ENCODE measurements around the gene CPED1. TPM values are rescaled to one million over a fixed set of nuclear protein-coding genes. Genes with fewer than 3 reads are reported as not detected.

Gene CPED1
- total RNA-seq, 1 experiment from 2014 or later = 1.8 TPM

GRCh38 chr7:120959929-120960484, 28.5 kb upstream of the CPED1 start:
- H3K9ac ChIP-seq (ENCODE audit: low read length) = no peak overlapping the region
- H3K9me3 ChIP-seq (ENCODE audit: low read length) = no peaks in the 10 kb centered on the region
- H4K20me1 ChIP-seq (ENCODE audit: low read length) = no peaks in the 10 kb centered on the region
- H3K4me1 ChIP-seq (ENCODE audit: insufficient read depth, low read length) = no peaks in the 10 kb centered on the region
- no peak overlapping the region for H2AFZ ChIP-seq (ENCODE audit: low read length)
- BruUV-seq (replicated peaks) = no TSS peak
- ChIA-PET CTCF (no interaction called here), POLR2A (ENCODE audit: unreplicated experiment) (no interaction called here)
- DNase-seq = no peak
- intact Hi-C loops (cut with micrococcal nuclease) = no loop called here
- no peak overlapping the region for H3K4me3 ChIP-seq (ENCODE audit: low read length)
- peaks cover 15% of the 10 kb centered on the region for H3K36me3 ChIP-seq (ENCODE audit: low read depth, low read length)
- H3K79me2 ChIP-seq (ENCODE audit: low read length) = no peaks in the 10 kb centered on the region
- no peaks in the 10 kb centered on the region for H3K27me3 ChIP-seq (ENCODE audit: low read length)
- no peaks in the 10 kb centered on the region for H3K9me2 ChIP-seq (replicated peaks; ENCODE audit: low read length)
- no peak overlapping the region for H3K4me2 ChIP-seq (ENCODE audit: low read length)
- no peaks in the 10 kb centered on the region for H3F3A ChIP-seq (ENCODE audit: low read length, unreplicated experiment)
- no peak for ATAC-seq
- TF ChIP-seq EZH2 (IDR thresholded peaks at IDR 0.05; ENCODE audit: low read length, unreplicated experiment) (no peak), CTCF (conservative IDR thresholded peaks at IDR 0.05; ENCODE audit: low read depth, low read length) (no peak), EZH2phosphoT487 (IDR thresholded peaks at IDR 0.05; ENCODE audit: borderline replicate concordance, low read length) (no peak)
- H3K27ac ChIP-seq (ENCODE audit: low read length) = no peak overlapping the region

GRCh38 chr7:120960714-120961113, 27.8 kb upstream of the CPED1 start:
- Histone ChIP-seq H4K20me1 (ENCODE audit: low read length) (no peaks in the 10 kb centered on the region), H3K9me2 (replicated peaks; ENCODE audit: low read length) (no peaks in the 10 kb centered on the region), H2AFZ (ENCODE audit: low read length) (no peak overlapping the region), H3K79me2 (ENCODE audit: low read length) (no peaks in the 10 kb centered on the region), H3K4me1 (ENCODE audit: insufficient read depth, low read length) (no peaks in the 10 kb centered on the region), H3K4me3 (ENCODE audit: low read length) (no peak overlapping the region), H3K4me2 (ENCODE audit: low read length) (no peak overlapping the region), H3K27ac (ENCODE audit: low read length) (no peak overlapping the region), H3F3A (ENCODE audit: low read length, unreplicated experiment) (no peaks in the 10 kb centered on the region), H3K9me3 (ENCODE audit: low read length) (no peaks in the 10 kb centered on the region), H3K9ac (ENCODE audit: low read length) (no peak overlapping the region), H3K36me3 (ENCODE audit: low read depth, low read length) (peaks cover 9% of the 10 kb centered on the region), H3K27me3 (ENCODE audit: low read length) (no peaks in the 10 kb centered on the region)
- ChIA-PET CTCF (no interaction called here), POLR2A (ENCODE audit: unreplicated experiment) (no interaction called here)
- DNase-seq (no peak), ATAC-seq (no peak)
- intact Hi-C loops (cut with micrococcal nuclease) = no loop called here
- BruUV-seq (replicated peaks) = no TSS peak
- no peak for TF ChIP-seq CTCF (conservative IDR thresholded peaks at IDR 0.05; ENCODE audit: low read depth, low read length)
- TF ChIP-seq EZH2phosphoT487 (IDR thresholded peaks at IDR 0.05; ENCODE audit: borderline replicate concordance, low read length) = no peak
- TF ChIP-seq EZH2 (IDR thresholded peaks at IDR 0.05; ENCODE audit: low read length, unreplicated experiment) = no peak

- Histone ChIP-seq H3F3A (ENCODE audit: low read length, unreplicated experiment) (no peaks in the 10 kb centered on the region), H3K4me2 (ENCODE audit: low read length) (no peak overlapping the region), H3K9ac (ENCODE audit: low read length) (no peak overlapping the region), H4K20me1 (ENCODE audit: low read length) (no peaks in the 10 kb centered on the region), H3K4me3 (ENCODE audit: low read length) (no peak overlapping the region), H3K9me2 (replicated peaks; ENCODE audit: low read length) (no peaks in the 10 kb centered on the region), H3K27ac (ENCODE audit: low read length) (no peak overlapping the region), H3K9me3 (ENCODE audit: low read length) (no peaks in the 10 kb centered on the region), H3K4me1 (ENCODE audit: insufficient read depth, low read length) (no peaks in the 10 kb centered on the region), H3K79me2 (ENCODE audit: low read length) (no peaks in the 10 kb centered on the region), H3K36me3 (ENCODE audit: low read depth, low read length) (peaks cover 3% of the 10 kb centered on the region; the same call in 1 of the 2 replicates), H3K27me3 (ENCODE audit: low read length) (no peaks in the 10 kb centered on the region), H2AFZ (ENCODE audit: low read length) (no peak overlapping the region)
- BruUV-seq (replicated peaks) = no TSS peak
- ATAC-seq = no peak
- CTCF ChIA-PET = interaction anchor here (0.7 kb wide), 1 partner anchor 186 kb away, joined by 3 read pairs; no protein-coding TSS in a partner anchor
- intact Hi-C loops (cut with micrococcal nuclease) = no loop called here
- POLR2A ChIA-PET (ENCODE audit: unreplicated experiment) = interaction anchor here (0.5 to 0.6 kb wide), 2 partner anchors 11 to 1299 kb away, joined by 3 to 15 read pairs; partner anchors contain the start of gene ING3
- no peak for DNase-seq
- TF ChIP-seq EZH2phosphoT487 (IDR thresholded peaks at IDR 0.05; ENCODE audit: borderline replicate concordance, low read length) (no peak), EZH2 (IDR thresholded peaks at IDR 0.05; ENCODE audit: low read length, unreplicated experiment) (no peak), CTCF (conservative IDR thresholded peaks at IDR 0.05; ENCODE audit: low read depth, low read length) (no peak)
Observed at GRCh38 chr7:120961638-120962173, 26.8 kb upstream of the CPED1 start.

Data from PC-3 (cell line).